ENCODE measurements around the gene LYPD4. TPM values are rescaled to one million over a fixed set of nuclear protein-coding genes. Genes with fewer than 3 reads are reported as not detected.
A peak's percentile ranks its signal among the peaks of the same experiment; 100 is the strongest.

The LYPD4 gene
- total and polyA plus RNA-seq, 2 donors (not counting 1 experiment from before 2014, with no cell fraction given): not detected

DNA sequence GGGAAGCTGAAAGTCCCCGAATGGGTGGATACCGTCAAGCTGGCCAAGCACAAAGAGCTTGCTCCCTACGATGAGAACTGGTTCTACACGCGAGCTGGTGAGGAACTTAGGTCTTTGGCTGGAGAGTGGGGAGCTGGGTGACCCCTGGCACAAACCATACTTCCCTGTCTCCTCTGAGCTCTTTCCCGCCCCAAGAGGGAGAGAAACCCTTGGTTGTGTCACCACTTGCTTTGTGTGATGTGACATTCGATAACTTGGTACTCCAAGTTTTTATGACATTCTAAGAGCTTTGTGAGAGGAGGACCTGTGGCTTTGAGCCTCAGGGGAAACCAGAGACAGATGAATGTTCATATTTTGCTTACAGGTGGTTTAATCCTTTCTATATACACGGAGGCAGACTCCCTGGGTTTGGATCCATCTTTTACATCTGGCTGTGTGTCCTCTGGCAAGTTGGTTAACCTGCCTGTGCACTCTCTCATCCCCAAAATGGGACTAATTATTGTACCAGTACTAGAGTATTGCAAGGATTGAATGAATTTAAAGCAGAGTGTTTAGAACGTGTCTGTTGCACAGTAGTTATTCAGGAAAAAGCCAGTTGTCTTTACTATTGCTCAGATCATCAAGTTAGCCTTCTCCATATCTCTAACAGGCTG lies 16.8 kb upstream of the LYPD4 start:
- TF ChIP-seq, protein P1, sequence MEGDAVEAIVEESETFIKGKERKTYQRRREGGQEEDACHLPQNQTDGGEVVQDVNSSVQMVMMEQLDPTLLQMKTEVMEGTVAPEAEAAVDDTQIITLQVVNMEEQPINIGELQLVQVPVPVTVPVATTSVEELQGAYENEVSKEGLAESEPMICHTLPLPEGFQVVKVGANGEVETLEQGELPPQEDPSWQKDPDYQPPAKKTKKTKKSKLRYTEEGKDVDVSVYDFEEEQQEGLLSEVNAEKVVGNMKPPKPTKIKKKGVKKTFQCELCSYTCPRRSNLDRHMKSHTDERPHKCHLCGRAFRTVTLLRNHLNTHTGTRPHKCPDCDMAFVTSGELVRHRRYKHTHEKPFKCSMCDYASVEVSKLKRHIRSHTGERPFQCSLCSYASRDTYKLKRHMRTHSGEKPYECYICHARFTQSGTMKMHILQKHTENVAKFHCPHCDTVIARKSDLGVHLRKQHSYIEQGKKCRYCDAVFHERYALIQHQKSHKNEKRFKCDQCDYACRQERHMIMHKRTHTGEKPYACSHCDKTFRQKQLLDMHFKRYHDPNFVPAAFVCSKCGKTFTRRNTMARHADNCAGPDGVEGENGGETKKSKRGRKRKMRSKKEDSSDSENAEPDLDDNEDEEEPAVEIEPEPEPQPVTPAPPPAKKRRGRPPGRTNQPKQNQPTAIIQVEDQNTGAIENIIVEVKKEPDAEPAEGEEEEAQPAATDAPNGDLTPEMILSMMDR (conservative IDR thresholded peaks at IDR 0.05 in 1 of 2, IDR thresholded peaks at IDR 0.05 in 1 of 2; ENCODE audit: low read depth in 1 of 2, low read length in 2 of 2): no peak
- no peak for TF ChIP-seq EZH2 (IDR thresholded peaks at IDR 0.05; ENCODE audit: low read length, missing control alignments)
- H4K20me1 ChIP-seq (ENCODE audit: control insufficient read depth, extremely low read depth, insufficient read depth, low read length): no peaks in the 10 kb centered on the region
- peaks cover 34% of the 10 kb centered on the region for H3K36me3 ChIP-seq (ENCODE audit: control insufficient read depth, insufficient read depth, low read length)

DNA sequence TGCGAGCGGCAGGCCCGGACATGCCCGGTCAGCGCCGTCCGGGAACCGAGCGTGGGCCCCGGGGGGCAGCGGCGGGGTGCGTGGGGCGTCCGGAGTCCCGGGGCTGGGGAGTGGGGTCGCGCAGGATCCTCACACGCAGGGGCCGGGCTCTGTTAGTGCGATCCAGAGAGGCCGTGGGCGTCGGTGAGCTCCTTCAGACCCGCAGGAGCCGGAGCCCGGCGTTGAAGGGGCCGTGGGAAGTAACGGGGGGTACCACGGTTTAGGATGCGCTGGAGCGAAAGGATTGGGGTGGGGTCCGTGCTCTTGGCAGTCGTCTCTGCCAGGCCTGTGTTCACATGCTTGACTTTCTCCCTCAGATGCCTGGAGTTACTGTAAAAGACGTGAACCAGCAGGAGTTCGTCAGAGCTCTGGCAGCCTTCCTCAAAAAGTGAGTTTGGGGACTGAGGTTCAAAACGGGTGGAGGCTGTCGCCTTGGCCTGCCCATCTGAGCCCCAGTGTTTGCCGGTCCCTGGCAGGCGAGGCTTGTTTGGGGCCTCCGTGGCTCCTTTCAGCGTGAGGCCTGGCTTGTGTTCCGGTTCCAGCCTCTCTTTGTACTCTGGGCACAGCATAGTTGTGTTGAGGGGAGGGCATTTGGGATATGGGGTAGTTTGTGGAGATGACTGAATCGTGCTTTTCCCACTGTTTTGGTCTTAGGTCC lies 16.1 kb upstream of the LYPD4 start:
- Histone ChIP-seq H3K4me1 (ENCODE audit: control insufficient read depth, extremely low read depth, insufficient read depth, low read length) (peaks cover 8% of the 10 kb centered on the region), H3K27ac (ENCODE audit: insufficient read depth, low read length) (peak overlapping the region; percentile 98), H3K36me3 (ENCODE audit: control insufficient read depth, insufficient read depth, low read length) (peaks cover 31% of the 10 kb centered on the region), H4K20me1 (ENCODE audit: control insufficient read depth, extremely low read depth, insufficient read depth, low read length) (no peaks in the 10 kb centered on the region), H3K4me3 (replicated peaks in 1 of 4; ENCODE audit: control extremely low read depth in 1 of 4, insufficient read depth in 1 of 4, low read depth in 3 of 4, low read length in 4 of 4) (peak overlapping the region; percentile 92 to 99 (median 98)), H3K9ac (ENCODE audit: insufficient read depth, low read length) (peak overlapping the region; percentile 98), H3K4me2 (ENCODE audit: extremely low read depth, insufficient read depth, low read length) (peak overlapping the region; percentile 86), H3K9me3 (ENCODE audit: control insufficient read depth, insufficient read depth, low read depth, low read length) (no peaks in the 10 kb centered on the region), H3K79me2 (ENCODE audit: control insufficient read depth, insufficient read depth, low read length) (peaks cover 53% of the 10 kb centered on the region), H2AFZ (ENCODE audit: low read length) (no peak overlapping the region), H3K27me3 (ENCODE audit: control insufficient read depth, insufficient read depth, low read length) (no peaks in the 10 kb centered on the region)
- no peak for TF ChIP-seq EZH2 (IDR thresholded peaks at IDR 0.05; ENCODE audit: low read length, missing control alignments)
- TF ChIP-seq, protein P1 (conservative IDR thresholded peaks at IDR 0.05 in 1 of 2, IDR thresholded peaks at IDR 0.05 in 1 of 2; ENCODE audit: low read depth in 1 of 2, low read length in 2 of 2): no peak
- DNase-seq (ENCODE audit: low read depth in 2 of 2): peak; percentile 22 to 40

More for the DNA sequence above, 16.8 kb upstream of the LYPD4 start:
- peak overlapping the region; percentile 98 for H3K27ac ChIP-seq (ENCODE audit: insufficient read depth, low read length)
- H3K9me3 ChIP-seq (ENCODE audit: control insufficient read depth, insufficient read depth, low read depth, low read length): no peaks in the 10 kb centered on the region
- H3K4me3 ChIP-seq (replicated peaks in 1 of 4; ENCODE audit: control extremely low read depth in 1 of 4, insufficient read depth in 1 of 4, low read depth in 3 of 4, low read length in 4 of 4): peak overlapping the region; percentile 92 to 99 (median 98)
- peak overlapping the region; percentile 86 for H3K4me2 ChIP-seq (ENCODE audit: extremely low read depth, insufficient read depth, low read length)
- no peak for DNase-seq (ENCODE audit: low read depth in 2 of 2)
- H3K9ac ChIP-seq (ENCODE audit: insufficient read depth, low read length): peak overlapping the region; percentile 98
- H3K4me1 ChIP-seq (ENCODE audit: control insufficient read depth, extremely low read depth, insufficient read depth, low read length): peaks cover 8% of the 10 kb centered on the region
- H3K79me2 ChIP-seq (ENCODE audit: control insufficient read depth, insufficient read depth, low read length): peaks cover 56% of the 10 kb centered on the region
- H2AFZ ChIP-seq (ENCODE audit: low read length): no peak overlapping the region
- H3K27me3 ChIP-seq (ENCODE audit: control insufficient read depth, insufficient read depth, low read length): no peaks in the 10 kb centered on the region

DNA sequence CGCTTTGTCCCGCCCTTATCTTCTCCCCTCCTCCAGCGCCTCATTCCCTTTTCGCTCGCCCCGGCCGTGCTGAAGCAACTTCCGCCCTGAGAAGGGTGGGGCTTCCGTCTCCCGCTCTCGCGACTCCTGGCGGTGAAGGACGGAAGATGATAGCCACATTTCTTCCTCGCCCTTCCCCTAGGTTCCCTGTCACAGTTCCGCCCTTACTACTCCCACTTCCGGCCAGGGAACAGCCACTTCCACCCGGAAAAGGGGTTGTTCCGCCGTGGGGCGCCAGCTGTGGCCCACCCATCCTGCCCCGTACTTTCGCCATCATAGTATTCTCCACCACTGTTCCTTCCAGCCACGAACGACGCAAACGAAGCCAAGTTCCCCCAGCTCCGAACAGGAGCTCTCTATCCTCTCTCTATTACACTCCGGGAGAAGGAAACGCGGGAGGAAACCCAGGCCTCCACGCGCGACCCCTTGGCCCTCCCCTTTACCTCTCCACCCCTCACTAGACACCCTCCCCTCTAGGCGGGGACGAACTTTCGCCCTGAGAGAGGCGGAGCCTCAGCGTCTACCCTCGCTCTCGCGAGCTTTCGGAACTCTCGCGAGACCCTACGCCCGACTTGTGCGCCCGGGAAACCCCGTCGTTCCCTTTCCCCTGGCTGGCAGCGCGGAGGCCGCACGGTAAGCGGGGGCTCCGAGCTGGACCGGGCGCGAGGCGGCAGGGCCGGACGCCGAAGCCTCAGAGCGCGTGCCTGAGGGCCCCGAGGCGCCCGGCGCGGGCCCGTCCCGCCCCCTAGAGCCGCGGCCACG lies 15.3 kb upstream of the LYPD4 start, which contains the start of gene RPS19:
TSS of gene RPS19 (plus strand) at position 638 of the 801 bp plus-strand sequence. CDS start 520 bp downstream, outside the sequence.
- peak within 1 kb of the TSS; percentile 91 for H2AFZ ChIP-seq (ENCODE audit: low read length)
- H3K79me2 ChIP-seq (ENCODE audit: control insufficient read depth, insufficient read depth, low read length): peaks cover 47% of the 10 kb centered on the region
- TF ChIP-seq, protein P1 (conservative IDR thresholded peaks at IDR 0.05 in 1 of 2, IDR thresholded peaks at IDR 0.05 in 1 of 2; ENCODE audit: low read depth in 1 of 2, low read length in 2 of 2): peak; percentile 46 to 65
- TF ChIP-seq EZH2 (IDR thresholded peaks at IDR 0.05; ENCODE audit: low read length, missing control alignments): no peak
- H3K9me3 ChIP-seq (ENCODE audit: control insufficient read depth, insufficient read depth, low read depth, low read length): no peaks in the 10 kb centered on the region
- H3K4me2 ChIP-seq (ENCODE audit: extremely low read depth, insufficient read depth, low read length): peak within 1 kb of the TSS; percentile 91
- no peaks in the 10 kb centered on the region for H3K27me3 ChIP-seq (ENCODE audit: control insufficient read depth, insufficient read depth, low read length)
- peak within 1 kb of the TSS; percentile 98 for H3K9ac ChIP-seq (ENCODE audit: insufficient read depth, low read length)
- H3K4me1 ChIP-seq (ENCODE audit: control insufficient read depth, extremely low read depth, insufficient read depth, low read length): peaks cover 8% of the 10 kb centered on the region
- H3K27ac ChIP-seq (ENCODE audit: insufficient read depth, low read length): peak within 1 kb of the TSS; percentile 98
- DNase-seq (ENCODE audit: low read depth in 2 of 2): peak; percentile 97 to 99
- peaks cover 28% of the 10 kb centered on the region for H3K36me3 ChIP-seq (ENCODE audit: control insufficient read depth, insufficient read depth, low read length)
- peak within 1 kb of the TSS; percentile 92 to 99 (median 98) for H3K4me3 ChIP-seq (replicated peaks in 1 of 4; ENCODE audit: control extremely low read depth in 1 of 4, insufficient read depth in 1 of 4, low read depth in 3 of 4, low read length in 4 of 4)
- no peaks in the 10 kb centered on the region for H4K20me1 ChIP-seq (ENCODE audit: control insufficient read depth, extremely low read depth, insufficient read depth, low read length)

Data from fibroblast of lung (primary cell).